Aorta (tissue), 5 donors: Measurements from ENCODE around the gene DNM1L. TPM values are rescaled to one million over a fixed set of nuclear protein-coding genes. Genes with fewer than 3 reads are reported as not detected.

ENCODE experiments used
- ATAC-seq: fragments of 200-7000 bp; cut with Tn5 transposase; one replicate; pipeline ENCODE4 v1.9.1; 2022; ENCODE audit warnings: moderate library complexity; ENCODE audit not compliant: low FRiP score
- DNase-seq, 2 donors: peaks; one replicate each; pipeline ENCODE4 v3.0.0-alpha.2; 2020
- H3K27ac ChIP-seq, 2 donors: one replicate each; pipeline ENCODE4 v1.5.1; 2013; ENCODE audit warnings: low read length in 2 of 2, mild to moderate bottlenecking in 2 of 2, moderate library complexity in 2 of 2, control low read depth in 1 of 2, inconsistent platforms in 1 of 2, low read depth in 1 of 2
- H3K27me3 ChIP-seq, 2 donors: one replicate each; pipeline ENCODE4 v1.6.1; 2013; ENCODE audit warnings: control low read depth in 1 of 2, low read length in 1 of 2, mild to moderate bottlenecking in 1 of 2, moderate library complexity in 1 of 2; ENCODE audit not compliant: insufficient read depth in 2 of 2, control insufficient read depth in 1 of 2
- H3K36me3 ChIP-seq, 2 donors: one replicate each; pipeline ENCODE4 v1.6.1; 2013; ENCODE audit warnings: control low read depth in 1 of 2, low read length in 1 of 2, mild to moderate bottlenecking in 1 of 2; ENCODE audit not compliant: insufficient read depth in 2 of 2, control insufficient read depth in 1 of 2
- H3K4me1 ChIP-seq, 2 donors: one replicate each; pipeline ENCODE4 v1.6.1; 2013; ENCODE audit warnings: low read length in 2 of 2, control low read depth in 1 of 2, mild to moderate bottlenecking in 1 of 2, moderate library complexity in 1 of 2; ENCODE audit not compliant: insufficient read depth in 2 of 2, control insufficient read depth in 1 of 2
- H3K4me3 ChIP-seq, 2 donors: one replicate each; pipeline ENCODE4 v1.5.1; 2013; ENCODE audit warnings: low read length in 2 of 2, control low read depth in 1 of 2, mild to moderate bottlenecking in 1 of 2
- H3K9me3 ChIP-seq: one replicate; pipeline ENCODE4 v1.6.1; 2013; ENCODE audit warnings: mild to moderate bottlenecking, low read length; ENCODE audit not compliant: control insufficient read depth
- WGBS, 2 donors: extraction: QIAGEN DNeasy Blood & Tissue Kit; methylation state at CpG; one replicate each; pipeline ENCODE4 v1.1.7; 2013; 5-methylcytosine and 5-hydroxymethylcytosine counted together
- intact Hi-C, 2 donors: fragments of 100-400 bp; cut with DNase I; formaldehyde crosslinking; loops; one replicate each; pipeline versions ENCODE4 v1.14.2 to v1.15.0; 2022
- polyA plus RNA-seq, 2 donors: library from polyadenylated mRNA; stranded (reverse); fragments of 200-250 nt; gene quantifications; one replicate each; pipeline ENCODE4 v1.2.3, GENCODE V29; 2013
- total RNA-seq, 2 donors: library from RNA; stranded (reverse); fragmentation: NEBNext Ultra II Directional; extraction: Animal tissue kit (Norgen Biotek cat#: 25700); gene quantifications; one replicate each; pipeline ENCODE4 v1.2.1, GENCODE V29; 2021
- donor health status: healthy with polysubstance abuse.
- donor health status: Bipolar disorder and iron deficiency.
- donor health status: DM: no; HTN: no; CAD: no.
- donor health status: DM: no; HTN: no; CAD: no.
- donor health status: DM: yes; HTN: yes; CAD: no.

The DNM1L gene
- total and polyA plus RNA-seq, 4 donors, result 20.4 to 92.5 (median 52.8) TPM

GRCh38 chr12:32776258-32776657, 97.2 kb downstream of the DNM1L start:
- H3K27ac ChIP-seq, result no peak overlapping the region
- DNase-seq (no peak), ATAC-seq (no peak)
- intact Hi-C loops, result no loop called here
- no peak overlapping the region for H3K4me3 ChIP-seq
- H3K4me1 ChIP-seq, result no peaks in the 10 kb centered on the region
- WGBS, 2 donors, result 72 to 74% methylated on average over 4 of the region's 4 CpGs
- no peaks in the 10 kb centered on the region for H3K36me3 ChIP-seq
- H3K9me3 ChIP-seq, result no peaks in the 10 kb centered on the region
- no peaks in the 10 kb centered on the region for H3K27me3 ChIP-seq

- no peak overlapping the region for H3K4me3 ChIP-seq
- no peaks in the 10 kb centered on the region for H3K9me3 ChIP-seq
- intact Hi-C loops, result no loop called here
- no peak overlapping the region for H3K27ac ChIP-seq
- 59% methylated on average over 5 of the region's 5 CpGs for WGBS, 2 donors
- DNase-seq (no peak), ATAC-seq (no peak)
- H3K4me1 ChIP-seq, result no peaks in the 10 kb centered on the region
- no peaks in the 10 kb centered on the region for H3K36me3 ChIP-seq
- no peaks in the 10 kb centered on the region for H3K27me3 ChIP-seq
Measured at GRCh38 chr12:32777159-32777558, 98.1 kb downstream of the DNM1L start.

- no peaks in the 10 kb centered on the region for H3K4me1 ChIP-seq
- H3K9me3 ChIP-seq, result no peaks in the 10 kb centered on the region
- DNase-seq, result no peak
- intact Hi-C loops, result no loop called here
- H3K27me3 ChIP-seq, result no peaks in the 10 kb centered on the region
- ATAC-seq, result no peak
- no peaks in the 10 kb centered on the region for H3K36me3 ChIP-seq
- 50 to 54% methylated on average over 6 of the region's 6 CpGs for WGBS, 2 donors
- no peak overlapping the region for H3K27ac ChIP-seq
- no peak overlapping the region for H3K4me3 ChIP-seq
Measured at GRCh38 chr12:32777691-32778175, 98.6 kb downstream of the DNM1L start.

- DNase-seq, result no peak
- Histone ChIP-seq H3K4me1 (no peaks in the 10 kb centered on the region), H3K27me3 (no peaks in the 10 kb centered on the region), H3K27ac (no peak overlapping the region), H3K9me3 (no peaks in the 10 kb centered on the region), H3K4me3 (no peak overlapping the region), H3K36me3 (no peaks in the 10 kb centered on the region)
- intact Hi-C loops, result no loop called here
- ATAC-seq, result no peak
- 4 to 5% methylated on average over 1 of the region's 1 CpG for WGBS, 2 donors
Measured at GRCh38 chr12:32780071-32780470, 101.0 kb downstream of the DNM1L start.

- no peak for ATAC-seq
- DNase-seq, result no peak
- Histone ChIP-seq H3K36me3 (no peaks in the 10 kb centered on the region), H3K4me3 (no peak overlapping the region), H3K9me3 (no peaks in the 10 kb centered on the region), H3K4me1 (no peaks in the 10 kb centered on the region), H3K27ac (no peak overlapping the region), H3K27me3 (peaks cover 0 to 1% of the 10 kb centered on the region in 2 donors)
- WGBS, 2 donors, result 54 to 64% methylated on average over 3 of the region's 3 CpGs
- intact Hi-C loops, result no loop called here
Measured at GRCh38 chr12:32783029-32783428, 103.9 kb downstream of the DNM1L start.

- ATAC-seq (no peak), DNase-seq (no peak)
- WGBS, 2 donors, result 45 to 69% methylated on average over 5 of the region's 5 CpGs
- Histone ChIP-seq H3K27me3 (peaks cover 0 to 1% of the 10 kb centered on the region in 2 donors), H3K9me3 (no peaks in the 10 kb centered on the region), H3K4me3 (no peak overlapping the region), H3K4me1 (no peaks in the 10 kb centered on the region), H3K27ac (no peak overlapping the region), H3K36me3 (no peaks in the 10 kb centered on the region)
- intact Hi-C loops, result no loop called here
Measured at GRCh38 chr12:32785557-32785956, 106.5 kb downstream of the DNM1L start.

- Histone ChIP-seq H3K27me3 (peaks cover 0 to 1% of the 10 kb centered on the region in 2 donors), H3K9me3 (no peaks in the 10 kb centered on the region), H3K4me3 (no peak overlapping the region), H3K4me1 (no peaks in the 10 kb centered on the region), H3K27ac (no peak overlapping the region), H3K36me3 (no peaks in the 10 kb centered on the region)
- intact Hi-C loops, result no loop called here
- DNase-seq (no peak), ATAC-seq (no peak)
- 84 to 90% methylated on average over 4 of the region's 4 CpGs for WGBS, 2 donors
Measured at GRCh38 chr12:32788405-32788804, 109.3 kb downstream of the DNM1L start.

- no peak overlapping the region for H3K27ac ChIP-seq
- no peak for ATAC-seq
- no peaks in the 10 kb centered on the region for H3K36me3 ChIP-seq
- H3K9me3 ChIP-seq, result no peaks in the 10 kb centered on the region
- no peaks in the 10 kb centered on the region for H3K4me1 ChIP-seq
- no peak for DNase-seq
- H3K27me3 ChIP-seq, result peaks cover 0 to 1% of the 10 kb centered on the region in 2 donors
- no peak overlapping the region for H3K4me3 ChIP-seq
- intact Hi-C loops, result no loop called here
Measured at GRCh38 chr12:32789446-32789845, 110.3 kb downstream of the DNM1L start.

- 47% methylated on average over 2 of the region's 2 CpGs for whole genome bisulfite sequencing, 2 donors
- Histone ChIP-seq H3K36me3 (no peaks in the 10 kb centered on the region), H3K4me3 (no peak overlapping the region), H3K27ac (no peak overlapping the region), H3K9me3 (no peaks in the 10 kb centered on the region), H3K4me1 (no peaks in the 10 kb centered on the region), H3K27me3 (peaks cover 0 to 1% of the 10 kb centered on the region in 2 donors)
- ATAC-seq (no peak), DNase-seq (no peak)
- intact Hi-C loops, result no loop called here
Measured at GRCh38 chr12:32789916-32790315, 110.8 kb downstream of the DNM1L start.
